HG03432 (cell line): Measurements from ENCODE around the gene IMPA2.
"Not testable (repeated sequence)": the region's sequence is repeated elsewhere in the genome, so short reads cannot be mapped to it uniquely, and the experiment has no call there.

ENCODE experiments used
- ATAC-seq: cut with Tn5 transposase; IDR thresholded peaks from one replicate; pipeline ENCODE4 v1.9.1; 2021; ENCODE audit warnings: mild to moderate bottlenecking, moderate library complexity; ENCODE audit not compliant: unreplicated experiment

Gene IMPA2

GRCh38 chr18:12027046-12027445 lies 45.7 kb downstream of the IMPA2 start:
- ATAC-seq: no peak

GRCh38 chr18:12027480-12027879 lies 46.2 kb downstream of the IMPA2 start:
- no peak for ATAC-seq

GRCh38 chr18:12028040-12028628 lies 46.8 kb downstream of the IMPA2 start:
- no peak for ATAC-seq

GRCh38 chr18:12028674-12029073 lies 47.4 kb downstream of the IMPA2 start:
- ATAC-seq: no peak

- ATAC-seq: no peak
These were observed 48.7 kb downstream of the IMPA2 start for GRCh38 chr18:12029786-12030584.

- ATAC-seq: no peak
These were observed 49.4 kb downstream of the IMPA2 start for GRCh38 chr18:12030670-12031069.

GRCh38 chr18:12031181-12031580 lies 49.9 kb downstream of the IMPA2 start:
- ATAC-seq: no peak

GRCh38 chr18:12031846-12032245 lies 50.5 kb downstream of the IMPA2 start:
- ATAC-seq: no peak

GRCh38 chr18:12032786-12033642 lies 51.7 kb downstream of the IMPA2 start:
- ATAC-seq: no peak

- ATAC-seq: no peak
These were observed 52.3 kb downstream of the IMPA2 start for GRCh38 chr18:12033643-12034025.

GRCh38 chr18:12034241-12035100 lies 53.2 kb downstream of the IMPA2 start:
- ATAC-seq: no peak

- no peak for ATAC-seq
These were observed 54.2 kb downstream of the IMPA2 start for GRCh38 chr18:12035481-12035880.

- ATAC-seq: no peak
These were observed 55.0 kb downstream of the IMPA2 start for GRCh38 chr18:12036201-12036751.

- ATAC-seq: peak; percentile 19
These were observed 56.9 kb downstream of the IMPA2 start for GRCh38 chr18:12038082-12038638.

GRCh38 chr18:12038639-12039539 lies 57.6 kb downstream of the IMPA2 start:
- peak; percentile 87 for ATAC-seq

- not testable (repeated sequence) for ATAC-seq
These were observed 58.2 kb downstream of the IMPA2 start for GRCh38 chr18:12039540-12039930.

GRCh38 chr18:12041561-12041960 lies 60.3 kb downstream of the IMPA2 start:
- ATAC-seq: no peak

GRCh38 chr18:12043811-12044210 lies 62.5 kb downstream of the IMPA2 start:
- ATAC-seq: no peak

GRCh38 chr18:12044591-12044990 lies 63.3 kb downstream of the IMPA2 start:
- no peak for ATAC-seq
